Uterus (tissue), 4 donors: ENCODE results near the gene HNRNPC. TPM values are rescaled to one million over a fixed set of nuclear protein-coding genes. Genes with fewer than 3 reads are reported as not detected.
"Not testable (repeated sequence)": the region's sequence is repeated elsewhere in the genome, so short reads cannot be mapped to it uniquely, and the experiment has no call there.

ENCODE experiments used
- DNase-seq, 2 donors: peaks; one replicate each; pipeline ENCODE4 v3.0.0-alpha.2; 2019 to 2020
- H3K27ac ChIP-seq, 2 donors: fragments of 200-600 bp; sonication (generic); 1 replicate in 1 of 2; 2 replicates in 1 of 2; pipeline ENCODE4 v1.5.1; 2016 to 2018
- H3K27me3 ChIP-seq, 2 donors: fragments of 200-600 bp; sonication (generic); one replicate each; pipeline ENCODE4 v1.5.1; 2018 to 2019; ENCODE audit warnings: control low read depth in 1 of 2
- H3K36me3 ChIP-seq, 2 donors: fragments of 200-600 bp; sonication (generic); one replicate each; pipeline ENCODE4 v1.5.1; 2019; ENCODE audit warnings: control low read depth in 1 of 2
- H3K4me1 ChIP-seq, 2 donors: fragments of 200-600 bp; sonication (generic); one replicate each; pipeline ENCODE4 v1.5.1; 2018 to 2019; ENCODE audit warnings: control low read depth in 1 of 2
- H3K4me3 ChIP-seq, 2 donors: fragments of 200-600 bp; sonication (generic); 1 replicate in 1 of 2; 2 replicates in 1 of 2; pipeline ENCODE4 v1.5.1; 2018 to 2019; ENCODE audit warnings: mild to moderate bottlenecking in 1 of 2
- H3K9me3 ChIP-seq, 2 donors: fragments of 200-600 bp; sonication (generic); one replicate each; pipeline ENCODE4 v1.5.1; 2019; ENCODE audit warnings: control low read depth in 1 of 2
- POLR2A ChIP-seq, 2 donors: fragments of 450-650 bp; IDR thresholded peaks; one replicate each; pipeline ENCODE4 v1.6.1; 2016; ENCODE audit warnings: antibody characterized with exemption in 2 of 2, mild to moderate bottlenecking in 1 of 2, moderate library complexity in 1 of 2
- intact Hi-C: fragments of 100-400 bp; cut with DNase I; formaldehyde crosslinking; loops from one replicate; pipeline ENCODE4 v1.15.1; 2023; ENCODE audit warnings: low total_unique reads
- total RNA-seq, 4 donors: library from RNA; depleted of rRNA in 3 of 4; stranded (reverse); fragments of >200 nt in 3 of 4; gene quantifications; one replicate each; pipeline versions ENCODE4 v1.1.0 to v1.2.4, GENCODE V29; 2014 to 2023
- TF ChIP-seq, protein P1 (sequence below), 4 experiments: fragments of 200-600 bp in 2 of 4; fragments of 450-650 bp in 2 of 4; sonication (generic) in 2 of 4; IDR thresholded peaks; one replicate each; pipeline ENCODE4 v1.5.1; 2016 to 2019; ENCODE audit warnings: antibody characterized with exemption in 4 of 4, mild to moderate bottlenecking in 2 of 4, moderate library complexity in 1 of 4
- donor health status: DM: yes; HTN: yes; CAD: no.

The HNRNPC gene
- total RNA-seq, 4 donors from 2014 or later: 378 to 599 (median 531) TPM

- Histone ChIP-seq H3K27ac (no peak overlapping the region), H3K27me3 (no peaks in the 10 kb centered on the region), H3K4me1 (no peaks in the 10 kb centered on the region), H3K4me3 (no peak overlapping the region), H3K36me3 (no peaks in the 10 kb centered on the region), H3K9me3 (no peaks in the 10 kb centered on the region)
- TF ChIP-seq, protein P1, sequence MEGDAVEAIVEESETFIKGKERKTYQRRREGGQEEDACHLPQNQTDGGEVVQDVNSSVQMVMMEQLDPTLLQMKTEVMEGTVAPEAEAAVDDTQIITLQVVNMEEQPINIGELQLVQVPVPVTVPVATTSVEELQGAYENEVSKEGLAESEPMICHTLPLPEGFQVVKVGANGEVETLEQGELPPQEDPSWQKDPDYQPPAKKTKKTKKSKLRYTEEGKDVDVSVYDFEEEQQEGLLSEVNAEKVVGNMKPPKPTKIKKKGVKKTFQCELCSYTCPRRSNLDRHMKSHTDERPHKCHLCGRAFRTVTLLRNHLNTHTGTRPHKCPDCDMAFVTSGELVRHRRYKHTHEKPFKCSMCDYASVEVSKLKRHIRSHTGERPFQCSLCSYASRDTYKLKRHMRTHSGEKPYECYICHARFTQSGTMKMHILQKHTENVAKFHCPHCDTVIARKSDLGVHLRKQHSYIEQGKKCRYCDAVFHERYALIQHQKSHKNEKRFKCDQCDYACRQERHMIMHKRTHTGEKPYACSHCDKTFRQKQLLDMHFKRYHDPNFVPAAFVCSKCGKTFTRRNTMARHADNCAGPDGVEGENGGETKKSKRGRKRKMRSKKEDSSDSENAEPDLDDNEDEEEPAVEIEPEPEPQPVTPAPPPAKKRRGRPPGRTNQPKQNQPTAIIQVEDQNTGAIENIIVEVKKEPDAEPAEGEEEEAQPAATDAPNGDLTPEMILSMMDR (IDR thresholded peaks at IDR 0.05): no peak
- TF ChIP-seq POLR2A (IDR thresholded peaks at IDR 0.05): no peak
- no peak for DNase-seq
- intact Hi-C loops: no loop called here
Observed at GRCh38 chr14:21169573-21169972, 99.7 kb downstream of the HNRNPC start.

- Histone ChIP-seq H3K4me1 (no peaks in the 10 kb centered on the region), H3K27me3 (no peaks in the 10 kb centered on the region), H3K4me3 (no peak overlapping the region), H3K9me3 (no peaks in the 10 kb centered on the region), H3K27ac (no peak overlapping the region), H3K36me3 (no peaks in the 10 kb centered on the region)
- TF ChIP-seq, protein P1 (IDR thresholded peaks at IDR 0.05): no peak
- no peak for TF ChIP-seq POLR2A (IDR thresholded peaks at IDR 0.05)
- no peak for DNase-seq
- intact Hi-C loops: no loop called here
Observed at GRCh38 chr14:21168055-21168454, 101.2 kb downstream of the HNRNPC start.

GRCh38 chr14:21165670-21166069, 103.6 kb downstream of the HNRNPC start:
- H3K36me3 ChIP-seq, H3K9me3 ChIP-seq, H3K27ac ChIP-seq, DNase-seq, H3K4me1 ChIP-seq, H3K27me3 ChIP-seq, H3K4me3 ChIP-seq, intact Hi-C loops: not testable (repeated sequence)

DNA sequence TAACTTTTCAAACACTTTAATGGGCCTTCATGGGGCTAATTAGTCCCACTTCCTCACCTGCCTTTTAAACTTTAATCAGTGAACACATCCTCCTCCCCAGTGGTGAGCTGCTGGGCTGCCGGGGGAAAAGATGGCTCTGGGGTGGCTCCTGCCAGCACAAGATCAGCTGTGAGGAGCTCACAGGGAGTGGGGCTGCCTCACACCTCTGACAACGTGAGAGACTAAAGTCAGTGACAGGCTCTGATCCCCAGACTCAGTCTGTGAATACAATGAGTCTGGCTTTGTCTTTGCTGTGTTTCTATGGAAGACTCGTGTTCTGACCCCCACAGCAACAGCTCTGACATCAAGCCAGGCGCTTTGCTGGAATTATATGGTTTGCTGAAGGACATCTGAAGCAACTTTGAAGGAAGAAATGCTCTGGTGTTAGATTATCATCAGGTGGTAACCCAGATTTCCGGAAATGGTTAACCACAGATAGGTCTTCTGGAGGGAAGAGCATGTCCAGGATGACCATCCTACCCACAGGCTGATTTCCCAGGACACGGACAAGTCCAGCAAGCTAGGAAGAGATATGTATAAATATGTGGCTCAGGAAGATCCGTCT, 104.1 kb downstream of the HNRNPC start:
- H3K27ac ChIP-seq, H3K4me1 ChIP-seq, H3K27me3 ChIP-seq, H3K4me3 ChIP-seq, DNase-seq, intact Hi-C loops, H3K36me3 ChIP-seq, H3K9me3 ChIP-seq: not testable (repeated sequence)

GRCh38 chr14:21163871-21164291, 105.4 kb downstream of the HNRNPC start:
- Histone ChIP-seq H3K36me3 (no peaks in the 10 kb centered on the region), H3K4me3 (no peak overlapping the region), H3K9me3 (no peaks in the 10 kb centered on the region), H3K4me1 (no peaks in the 10 kb centered on the region), H3K27me3 (no peaks in the 10 kb centered on the region), H3K27ac (no peak overlapping the region)
- no peak for TF ChIP-seq POLR2A (IDR thresholded peaks at IDR 0.05)
- TF ChIP-seq, protein P1 (IDR thresholded peaks at IDR 0.05): no peak
- DNase-seq: no peak
- intact Hi-C loops: no loop called here

DNA sequence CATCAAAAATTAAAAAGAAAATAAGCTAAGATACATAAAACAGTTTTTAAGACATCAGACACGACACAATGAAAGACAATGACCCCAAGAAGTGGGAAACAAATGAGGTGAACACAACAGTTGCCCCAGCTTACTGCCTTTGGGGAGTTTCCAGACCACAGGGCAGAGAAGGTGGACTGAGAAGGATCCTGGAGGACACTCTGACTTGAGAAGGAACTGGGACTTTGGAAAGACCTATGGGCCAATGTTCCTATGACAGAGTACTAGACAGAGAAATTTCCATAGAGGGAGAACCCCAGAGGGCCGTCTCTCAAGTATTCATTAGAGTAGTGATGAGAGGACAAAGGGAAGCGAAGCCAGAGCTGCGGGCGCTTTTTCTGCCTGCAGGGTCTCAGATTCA, 107.2 kb downstream of the HNRNPC start:
- TF ChIP-seq, protein P1 (IDR thresholded peaks at IDR 0.05): no peak
- TF ChIP-seq POLR2A (IDR thresholded peaks at IDR 0.05): no peak
- Histone ChIP-seq H3K27me3 (no peaks in the 10 kb centered on the region), H3K9me3 (no peaks in the 10 kb centered on the region), H3K36me3 (no peaks in the 10 kb centered on the region), H3K4me1 (no peaks in the 10 kb centered on the region), H3K27ac (no peak overlapping the region), H3K4me3 (no peak overlapping the region)
- intact Hi-C loops: no loop called here
- no peak for DNase-seq
